PC-9 (cell line): ENCODE measurements around the gene HABP4.

Experiments
- EZH2 ChIP-seq: fragments of 200-600 bp; sonication (generic); IDR thresholded peaks from 2 replicates; pipeline ENCODE4 v1.8.0; 2017; ENCODE audit warnings: antibody characterized with exemption, low read depth
- TF ChIP-seq, protein P1 (sequence below): fragments of 200-600 bp; sonication (generic); conservative IDR thresholded peaks from 2 replicates; pipeline ENCODE4 v1.6.1; 2017; ENCODE audit warnings: mixed run types, antibody characterized with exemption, mild to moderate bottlenecking, moderate library complexity

DNA sequence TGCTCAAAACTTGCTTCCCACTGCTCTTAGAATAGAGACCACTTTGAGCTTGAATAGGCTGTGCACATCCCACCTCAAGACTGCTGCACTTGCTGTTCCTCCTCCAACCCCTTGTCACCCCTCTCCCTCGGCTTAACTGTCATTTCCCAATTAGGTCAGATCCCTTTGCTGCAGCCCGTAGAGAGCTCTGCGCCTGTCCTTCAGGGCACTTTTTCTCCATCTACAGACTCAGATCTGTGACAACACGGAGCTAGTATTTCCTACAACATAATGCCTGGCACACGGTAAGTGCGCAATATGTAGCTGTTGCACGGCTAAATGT, 485 bp upstream of the HABP4 start:
- TF ChIP-seq, protein P1, sequence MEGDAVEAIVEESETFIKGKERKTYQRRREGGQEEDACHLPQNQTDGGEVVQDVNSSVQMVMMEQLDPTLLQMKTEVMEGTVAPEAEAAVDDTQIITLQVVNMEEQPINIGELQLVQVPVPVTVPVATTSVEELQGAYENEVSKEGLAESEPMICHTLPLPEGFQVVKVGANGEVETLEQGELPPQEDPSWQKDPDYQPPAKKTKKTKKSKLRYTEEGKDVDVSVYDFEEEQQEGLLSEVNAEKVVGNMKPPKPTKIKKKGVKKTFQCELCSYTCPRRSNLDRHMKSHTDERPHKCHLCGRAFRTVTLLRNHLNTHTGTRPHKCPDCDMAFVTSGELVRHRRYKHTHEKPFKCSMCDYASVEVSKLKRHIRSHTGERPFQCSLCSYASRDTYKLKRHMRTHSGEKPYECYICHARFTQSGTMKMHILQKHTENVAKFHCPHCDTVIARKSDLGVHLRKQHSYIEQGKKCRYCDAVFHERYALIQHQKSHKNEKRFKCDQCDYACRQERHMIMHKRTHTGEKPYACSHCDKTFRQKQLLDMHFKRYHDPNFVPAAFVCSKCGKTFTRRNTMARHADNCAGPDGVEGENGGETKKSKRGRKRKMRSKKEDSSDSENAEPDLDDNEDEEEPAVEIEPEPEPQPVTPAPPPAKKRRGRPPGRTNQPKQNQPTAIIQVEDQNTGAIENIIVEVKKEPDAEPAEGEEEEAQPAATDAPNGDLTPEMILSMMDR = no peak
- TF ChIP-seq EZH2 = no peak
